Measurements from ENCODE around the gene CHMP4A. TPM values are rescaled to one million over a fixed set of nuclear protein-coding genes. Genes with fewer than 3 reads are reported as not detected.

CHMP4A gene
- total RNA-seq = 86.5 and 95.8 TPM in 2 replicates

GRCh38 chr14:24212924-24213865 lies at the start of gene CHMP4A:
Gene CHMP4A (minus strand): TSS chr14:24213488. CDS start chr14:24213439, 49 bp downstream.
- peaks cover 50% of the 10 kb centered on the region for H3K4me1 Mint-ChIP-seq (ENCODE audit: low read depth)
- peaks cover 46% of the 10 kb centered on the region for H3K36me3 Mint-ChIP-seq (ENCODE audit: low read depth)
- peak within 1 kb of the TSS; percentile 90 for H3K4me3 Mint-ChIP-seq
- DNase-seq (ENCODE audit: low spot score) = peak; percentile 95
- peak within 1 kb of the TSS; percentile 97 for H3K27ac Mint-ChIP-seq
- no peaks in the 10 kb centered on the region for H3K9me3 Mint-ChIP-seq
- intact Hi-C loops (cut with micrococcal nuclease) = loop anchor here (1.0 kb wide), 8 partner anchors 18 to 229 kb away; partner anchors contain the start of genes DCAF11, EMC9, IPO4 and IRF9
- no peaks in the 10 kb centered on the region for H3K27me3 Mint-ChIP-seq (ENCODE audit: insufficient read depth)

GRCh38 chr14:24261969-24262327 lies 48.7 kb upstream of the CHMP4A start:
- Mint-ChIP-seq H3K27ac (no peak overlapping the region), H3K9me3 (no peaks in the 10 kb centered on the region), H3K36me3 (ENCODE audit: low read depth) (peaks cover 13% of the 10 kb centered on the region), H3K27me3 (ENCODE audit: insufficient read depth) (no peaks in the 10 kb centered on the region), H3K4me1 (ENCODE audit: low read depth) (peaks cover 2% of the 10 kb centered on the region), H3K4me3 (no peak overlapping the region)
- intact Hi-C loops (cut with micrococcal nuclease) = no loop called here
- no peak for DNase-seq (ENCODE audit: low spot score)

- Mint-ChIP-seq H3K4me3 (no peak overlapping the region), H3K36me3 (ENCODE audit: low read depth) (peaks cover 7% of the 10 kb centered on the region), H3K9me3 (no peaks in the 10 kb centered on the region), H3K27ac (no peak overlapping the region), H3K4me1 (ENCODE audit: low read depth) (no peaks in the 10 kb centered on the region), H3K27me3 (ENCODE audit: insufficient read depth) (no peaks in the 10 kb centered on the region)
- intact Hi-C loops (cut with micrococcal nuclease) = no loop called here
- no peak for DNase-seq (ENCODE audit: low spot score)
Measured at GRCh38 chr14:24261256-24261968, 48.1 kb upstream of the CHMP4A start.

GRCh38 chr14:24260780-24261157 lies 47.5 kb upstream of the CHMP4A start:
- Mint-ChIP-seq H3K4me1 (ENCODE audit: low read depth) (no peaks in the 10 kb centered on the region), H3K27me3 (ENCODE audit: insufficient read depth) (no peaks in the 10 kb centered on the region), H3K27ac (no peak overlapping the region), H3K4me3 (no peak overlapping the region), H3K9me3 (no peaks in the 10 kb centered on the region), H3K36me3 (ENCODE audit: low read depth) (peaks cover 4% of the 10 kb centered on the region)
- intact Hi-C loops (cut with micrococcal nuclease) = no loop called here
- DNase-seq (ENCODE audit: low spot score) = no peak

GRCh38 chr14:24260026-24260779 lies 46.9 kb upstream of the CHMP4A start:
- no peaks in the 10 kb centered on the region for H3K9me3 Mint-ChIP-seq
- no peaks in the 10 kb centered on the region for H3K27me3 Mint-ChIP-seq (ENCODE audit: insufficient read depth)
- H3K36me3 Mint-ChIP-seq (ENCODE audit: low read depth) = peaks cover 5% of the 10 kb centered on the region
- no peak overlapping the region for H3K27ac Mint-ChIP-seq
- intact Hi-C loops (cut with micrococcal nuclease) = no loop called here
- H3K4me1 Mint-ChIP-seq (ENCODE audit: low read depth) = no peaks in the 10 kb centered on the region
- no peak for DNase-seq (ENCODE audit: low spot score)
- H3K4me3 Mint-ChIP-seq = no peak overlapping the region

- intact Hi-C loops (cut with micrococcal nuclease) = no loop called here
- DNase-seq (ENCODE audit: low spot score) = no peak
- Mint-ChIP-seq H3K36me3 (ENCODE audit: low read depth) (peaks cover 4% of the 10 kb centered on the region), H3K27ac (no peak overlapping the region), H3K9me3 (no peaks in the 10 kb centered on the region), H3K27me3 (ENCODE audit: insufficient read depth) (no peaks in the 10 kb centered on the region), H3K4me1 (ENCODE audit: low read depth) (no peaks in the 10 kb centered on the region), H3K4me3 (no peak overlapping the region)
Measured at GRCh38 chr14:24259282-24260025, 46.2 kb upstream of the CHMP4A start.

GRCh38 chr14:24258548-24259265 lies 45.4 kb upstream of the CHMP4A start:
- H3K36me3 Mint-ChIP-seq (ENCODE audit: low read depth) = peaks cover 4% of the 10 kb centered on the region
- no peaks in the 10 kb centered on the region for H3K9me3 Mint-ChIP-seq
- no peaks in the 10 kb centered on the region for H3K27me3 Mint-ChIP-seq (ENCODE audit: insufficient read depth)
- DNase-seq (ENCODE audit: low spot score) = no peak
- intact Hi-C loops (cut with micrococcal nuclease) = no loop called here
- H3K4me3 Mint-ChIP-seq = no peak overlapping the region
- H3K27ac Mint-ChIP-seq = no peak overlapping the region
- H3K4me1 Mint-ChIP-seq (ENCODE audit: low read depth) = no peaks in the 10 kb centered on the region

GRCh38 chr14:24258119-24258518 lies 44.8 kb upstream of the CHMP4A start:
- no peak overlapping the region for H3K4me3 Mint-ChIP-seq
- intact Hi-C loops (cut with micrococcal nuclease) = no loop called here
- no peaks in the 10 kb centered on the region for H3K4me1 Mint-ChIP-seq (ENCODE audit: low read depth)
- DNase-seq (ENCODE audit: low spot score) = no peak
- peaks cover 4% of the 10 kb centered on the region for H3K36me3 Mint-ChIP-seq (ENCODE audit: low read depth)
- H3K27me3 Mint-ChIP-seq (ENCODE audit: insufficient read depth) = no peaks in the 10 kb centered on the region
- H3K9me3 Mint-ChIP-seq = no peaks in the 10 kb centered on the region
- H3K27ac Mint-ChIP-seq = no peak overlapping the region

- Mint-ChIP-seq H3K4me3 (no peak overlapping the region), H3K27me3 (ENCODE audit: insufficient read depth) (no peaks in the 10 kb centered on the region), H3K9me3 (no peaks in the 10 kb centered on the region), H3K36me3 (ENCODE audit: low read depth) (peaks cover 4% of the 10 kb centered on the region), H3K4me1 (ENCODE audit: low read depth) (no peaks in the 10 kb centered on the region), H3K27ac (no peak overlapping the region)
- intact Hi-C loops (cut with micrococcal nuclease) = no loop called here
- no peak for DNase-seq (ENCODE audit: low spot score)
Measured at GRCh38 chr14:24256960-24257359, 43.7 kb upstream of the CHMP4A start.

- H3K4me1 Mint-ChIP-seq (ENCODE audit: low read depth) = peaks cover 7% of the 10 kb centered on the region
- intact Hi-C loops (cut with micrococcal nuclease) = no loop called here
- no peak for DNase-seq (ENCODE audit: low spot score)
- H3K27ac Mint-ChIP-seq = no peak overlapping the region
- no peaks in the 10 kb centered on the region for H3K9me3 Mint-ChIP-seq
- peaks cover 4% of the 10 kb centered on the region for H3K36me3 Mint-ChIP-seq (ENCODE audit: low read depth)
- no peaks in the 10 kb centered on the region for H3K27me3 Mint-ChIP-seq (ENCODE audit: insufficient read depth)
- H3K4me3 Mint-ChIP-seq = no peak overlapping the region
Measured at GRCh38 chr14:24255931-24256711, 42.8 kb upstream of the CHMP4A start.

- no peaks in the 10 kb centered on the region for H3K9me3 Mint-ChIP-seq
- H3K4me3 Mint-ChIP-seq = no peak overlapping the region
- peaks cover 5% of the 10 kb centered on the region for H3K36me3 Mint-ChIP-seq (ENCODE audit: low read depth)
- peaks cover 13% of the 10 kb centered on the region for H3K4me1 Mint-ChIP-seq (ENCODE audit: low read depth)
- intact Hi-C loops (cut with micrococcal nuclease) = no loop called here
- no peaks in the 10 kb centered on the region for H3K27me3 Mint-ChIP-seq (ENCODE audit: insufficient read depth)
- DNase-seq (ENCODE audit: low spot score) = no peak
- H3K27ac Mint-ChIP-seq = no peak overlapping the region
Measured at GRCh38 chr14:24255438-24255837, 42.1 kb upstream of the CHMP4A start.

All from activated T-helper 1 cell treated with anti-CD3 and anti-CD28 coated beads, Interleukin-12 subunit alpha, Interleukin-12 subunit beta, Interleukin-2, Interleukin-4 antibody, amounts not matched to agents 30 ng/mL and 10 ng/mL and 1 ng/mL, durations not matched to agents 14 hours and 24 hours and 36 hours (primary cell).